ENCODE measurements around the gene LMF2.

The LMF2 gene

GRCh38 chr22:50504369-50505211 is 2.9 kb downstream of the LMF2 start:
- H3K4me3 ChIP-seq (ENCODE audit: control insufficient read depth, low read depth, low read length), result no peak overlapping the region
- no peak for TF ChIP-seq CTCF (IDR thresholded peaks at IDR 0.05; ENCODE audit: control insufficient read depth, insufficient read depth, low read depth, low read length, missing control alignments)
- DNase-seq (ENCODE audit: low read depth), result no peak

- peak; percentile 15 for TF ChIP-seq CTCF (IDR thresholded peaks at IDR 0.05; ENCODE audit: control insufficient read depth, insufficient read depth, low read depth, low read length, missing control alignments)
- no peak for DNase-seq (ENCODE audit: low read depth)
- no peak overlapping the region for H3K4me3 ChIP-seq (ENCODE audit: control insufficient read depth, low read depth, low read length)
These were observed 3.9 kb downstream of the LMF2 start for GRCh38 chr22:50503475-50504145.

GRCh38 chr22:50502628-50503474 is 4.7 kb downstream of the LMF2 start:
- no peak for DNase-seq (ENCODE audit: low read depth)
- TF ChIP-seq CTCF (IDR thresholded peaks at IDR 0.05; ENCODE audit: control insufficient read depth, insufficient read depth, low read depth, low read length, missing control alignments), result no peak
- no peak overlapping the region for H3K4me3 ChIP-seq (ENCODE audit: control insufficient read depth, low read depth, low read length)

- no peak for DNase-seq (ENCODE audit: low read depth)
- TF ChIP-seq CTCF (IDR thresholded peaks at IDR 0.05; ENCODE audit: control insufficient read depth, insufficient read depth, low read depth, low read length, missing control alignments), result no peak
- H3K4me3 ChIP-seq (ENCODE audit: control insufficient read depth, low read depth, low read length), result no peak overlapping the region
These were observed 5.4 kb downstream of the LMF2 start for GRCh38 chr22:50502096-50502495.

- no peak for DNase-seq (ENCODE audit: low read depth)
- TF ChIP-seq CTCF (IDR thresholded peaks at IDR 0.05; ENCODE audit: control insufficient read depth, insufficient read depth, low read depth, low read length, missing control alignments), result no peak
- H3K4me3 ChIP-seq (ENCODE audit: control insufficient read depth, low read depth, low read length), result no peak overlapping the region
These were observed 7.0 kb downstream of the LMF2 start for GRCh38 chr22:50500452-50500851.

GRCh38 chr22:50498322-50498890 is 9.1 kb downstream of the LMF2 start:
- no peak for DNase-seq (ENCODE audit: low read depth)

More at GRCh38 chr22:50498322-50498890, 9.1 kb downstream of the LMF2 start:
- no peak overlapping the region for H3K4me3 ChIP-seq (ENCODE audit: control insufficient read depth, low read depth, low read length)
- peak; percentile 75 for TF ChIP-seq CTCF (IDR thresholded peaks at IDR 0.05; ENCODE audit: control insufficient read depth, insufficient read depth, low read depth, low read length, missing control alignments)
